Caco-2 (cell line): ENCODE data around the gene PTGER2. TPM values are rescaled to one million over a fixed set of nuclear protein-coding genes. Genes with fewer than 3 reads are reported as not detected.

ENCODE experiments used
- BruUV-seq: library from RNA; stranded (reverse); fragments of 400-500 nt; replicated peaks from 2 replicates; lab custom pipeline; 2021; lab: Mats Ljungman, UMichigan
- CTCF ChIA-PET: fragments of 300-600 bp; sonication (Branson Sonifier 250); formaldehyde crosslinking; loops from one replicate; lab custom pipeline; 2022; ENCODE audit warnings: antibody characterized with exemption; lab: Charles Lee
- POLR2A ChIA-PET: fragments of 300-600 bp; sonication (Branson Sonifier 250); formaldehyde crosslinking; loops from one replicate; lab custom pipeline; 2022; ENCODE audit warnings: antibody characterized with exemption; lab: Charles Lee
- DNase-seq, 2 experiments: peaks; one replicate each; pipeline versions ENCODE4 v3.0.0 to v3.0.0-alpha.2; 2020 to 2022
- H3K27me3 ChIP-seq: replicated peaks from 2 replicates; pipeline ENCODE4 v1.6.0; 2011; ENCODE audit warnings: low read length; ENCODE audit not compliant: control insufficient read depth, insufficient read depth
- H3K36me3 ChIP-seq: 2 replicates; pipeline ENCODE4 v1.5.1; 2011; ENCODE audit warnings: low read length; ENCODE audit not compliant: control insufficient read depth, insufficient read depth
- H3K4me1 ChIP-seq: fragments of 250-450 bp; sonication (Bioruptor Pico); 2 replicates; pipeline ENCODE4 v1.5.1; 2020; ENCODE audit warnings: mild to moderate bottlenecking
- H3K4me3 ChIP-seq: 2 replicates; pipeline ENCODE4 v1.5.1; 2011; ENCODE audit warnings: low read depth, mild to moderate bottlenecking, control low read depth, low read length
- H3K9me3 ChIP-seq: fragments of 250-450 bp; sonication (Bioruptor Pico); 2 replicates; pipeline ENCODE4 v1.5.1; 2020; ENCODE audit warnings: mild to moderate bottlenecking, moderate library complexity
- H3K27ac Mint-ChIP-seq: one replicate; pipeline ENCODE4 v1.8.0; 2022; ENCODE audit warnings: mixed read lengths; ENCODE audit not compliant: unreplicated experiment
- H3K27me3 Mint-ChIP-seq: one replicate; pipeline ENCODE4 v1.8.0; 2022; ENCODE audit warnings: mixed read lengths; ENCODE audit not compliant: insufficient read depth, unreplicated experiment
- H3K36me3 Mint-ChIP-seq: one replicate; pipeline ENCODE4 v1.8.0; 2022; ENCODE audit warnings: mild to moderate bottlenecking, mixed read lengths; ENCODE audit not compliant: insufficient read depth, unreplicated experiment
- H3K4me1 Mint-ChIP-seq: one replicate; pipeline ENCODE4 v1.8.0; 2022; ENCODE audit warnings: low read depth, mixed read lengths; ENCODE audit not compliant: unreplicated experiment
- H3K4me3 Mint-ChIP-seq: one replicate; pipeline ENCODE4 v1.8.0; 2022; ENCODE audit warnings: mild to moderate bottlenecking, moderate library complexity, mixed read lengths; ENCODE audit not compliant: unreplicated experiment
- H3K9me3 Mint-ChIP-seq: one replicate; pipeline ENCODE4 v1.8.0; 2022; ENCODE audit warnings: mixed read lengths; ENCODE audit not compliant: unreplicated experiment
- intact Hi-C: fragments of 100-400 bp; cut with micrococcal nuclease; formaldehyde crosslinking; loops from one replicate; pipeline ENCODE4 v1.10.0; 2022; ENCODE audit not compliant: unreplicated experiment
- total RNA-seq: library from RNA; stranded (reverse); gene quantifications from 2 replicates; pipeline ENCODE4 v1.2.3, GENCODE V29; 2022
- TF ChIP-seq, protein P1 (sequence below), 2 experiments: fragments of 200-600 bp in 1 of 2; IDR thresholded peaks; 1 replicate in 1 of 2; 2 replicates in 1 of 2; pipeline versions ENCODE4 v1.5.1 to v1.8.0; 2011 to 2022; ENCODE audit warnings: antibody characterized with exemption in 1 of 2, control low read depth in 1 of 2, inconsistent platforms in 1 of 2, low read depth in 1 of 2, low read length in 1 of 2, mild to moderate bottlenecking in 1 of 2, moderate library complexity in 1 of 2; ENCODE audit not compliant: insufficient read depth in 1 of 2, severe bottlenecking in 1 of 2, unreplicated experiment in 1 of 2

Gene PTGER2
- total RNA-seq, 1 experiment from 2014 or later, result 0.27 TPM

DNA sequence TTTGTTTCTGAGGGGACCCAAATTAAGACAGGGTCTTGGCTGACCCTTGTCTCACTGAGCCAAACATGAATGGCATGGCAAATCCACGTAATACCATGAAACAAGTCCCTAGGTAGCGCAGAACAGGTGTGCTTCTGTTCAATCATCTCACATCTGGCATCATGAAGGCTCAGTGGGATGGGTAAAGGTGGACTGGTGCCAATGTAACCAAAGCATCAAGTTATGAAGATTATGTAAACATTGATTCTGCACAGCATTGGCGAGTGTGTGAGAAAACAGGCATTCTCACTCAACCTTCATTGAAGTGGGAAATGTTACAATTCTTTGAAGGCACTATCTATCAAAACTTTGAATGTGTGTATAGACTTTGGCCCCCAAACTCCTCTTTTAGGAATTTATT lies 41.9 kb downstream of the PTGER2 start:
- ChIA-PET POLR2A (no interaction called here), CTCF (no interaction called here)
- Mint-ChIP-seq H3K27ac (no peak overlapping the region), H3K9me3 (no peaks in the 10 kb centered on the region), H3K4me1 (no peaks in the 10 kb centered on the region), H3K36me3 (no peaks in the 10 kb centered on the region), H3K4me3 (no peak overlapping the region), H3K27me3 (peaks cover 3% of the 10 kb centered on the region)
- BruUV-seq, result no TSS peak
- DNase-seq, result no peak
- TF ChIP-seq, protein P1, sequence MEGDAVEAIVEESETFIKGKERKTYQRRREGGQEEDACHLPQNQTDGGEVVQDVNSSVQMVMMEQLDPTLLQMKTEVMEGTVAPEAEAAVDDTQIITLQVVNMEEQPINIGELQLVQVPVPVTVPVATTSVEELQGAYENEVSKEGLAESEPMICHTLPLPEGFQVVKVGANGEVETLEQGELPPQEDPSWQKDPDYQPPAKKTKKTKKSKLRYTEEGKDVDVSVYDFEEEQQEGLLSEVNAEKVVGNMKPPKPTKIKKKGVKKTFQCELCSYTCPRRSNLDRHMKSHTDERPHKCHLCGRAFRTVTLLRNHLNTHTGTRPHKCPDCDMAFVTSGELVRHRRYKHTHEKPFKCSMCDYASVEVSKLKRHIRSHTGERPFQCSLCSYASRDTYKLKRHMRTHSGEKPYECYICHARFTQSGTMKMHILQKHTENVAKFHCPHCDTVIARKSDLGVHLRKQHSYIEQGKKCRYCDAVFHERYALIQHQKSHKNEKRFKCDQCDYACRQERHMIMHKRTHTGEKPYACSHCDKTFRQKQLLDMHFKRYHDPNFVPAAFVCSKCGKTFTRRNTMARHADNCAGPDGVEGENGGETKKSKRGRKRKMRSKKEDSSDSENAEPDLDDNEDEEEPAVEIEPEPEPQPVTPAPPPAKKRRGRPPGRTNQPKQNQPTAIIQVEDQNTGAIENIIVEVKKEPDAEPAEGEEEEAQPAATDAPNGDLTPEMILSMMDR (IDR thresholded peaks at IDR 0.05; ENCODE audit: insufficient read depth in 1 of 2, low read depth in 1 of 2, low read length in 1 of 2, severe bottlenecking in 1 of 2, unreplicated experiment in 1 of 2), result no peak
- Histone ChIP-seq H3K9me3 (no peaks in the 10 kb centered on the region), H3K4me1 (no peaks in the 10 kb centered on the region), H3K4me3 (no peak overlapping the region), H3K27me3 (no peaks in the 10 kb centered on the region), H3K36me3 (no peaks in the 10 kb centered on the region)
- intact Hi-C loops, result no loop called here

DNA sequence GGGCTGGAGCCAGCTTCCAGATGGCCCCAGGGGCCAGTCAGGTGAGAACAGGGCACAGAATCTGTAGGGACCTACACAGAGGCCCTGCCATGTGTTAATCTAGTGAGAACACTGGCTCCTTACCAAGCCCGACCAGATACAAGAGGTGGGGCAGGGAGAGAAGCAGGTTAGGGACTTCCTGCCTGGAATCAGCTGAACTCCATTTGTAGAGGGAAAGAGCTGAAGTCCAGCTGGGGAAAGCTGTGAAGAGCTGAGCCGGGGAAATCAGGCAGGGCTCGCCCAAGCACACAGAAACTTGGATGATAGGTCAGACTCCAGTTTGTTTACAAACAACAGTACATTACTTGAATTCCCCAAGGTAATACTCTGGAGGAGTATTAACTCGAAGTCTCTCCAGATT lies 46.7 kb downstream of the PTGER2 start:
- Mint-ChIP-seq H3K27ac (no peak overlapping the region), H3K9me3 (no peaks in the 10 kb centered on the region), H3K36me3 (no peaks in the 10 kb centered on the region), H3K4me1 (no peaks in the 10 kb centered on the region), H3K27me3 (peaks cover 5% of the 10 kb centered on the region), H3K4me3 (no peak overlapping the region)
- TF ChIP-seq, protein P1 (IDR thresholded peaks at IDR 0.05; ENCODE audit: insufficient read depth in 1 of 2, low read depth in 1 of 2, low read length in 1 of 2, severe bottlenecking in 1 of 2, unreplicated experiment in 1 of 2), result no peak
- BruUV-seq, result no TSS peak
- POLR2A ChIA-PET, result no interaction called here
- Histone ChIP-seq H3K4me1 (no peaks in the 10 kb centered on the region), H3K9me3 (no peaks in the 10 kb centered on the region), H3K36me3 (no peaks in the 10 kb centered on the region), H3K27me3 (no peaks in the 10 kb centered on the region), H3K4me3 (no peak overlapping the region)
- intact Hi-C loops, result no loop called here
- CTCF ChIA-PET, result no interaction called here
- DNase-seq, result no peak

DNA sequence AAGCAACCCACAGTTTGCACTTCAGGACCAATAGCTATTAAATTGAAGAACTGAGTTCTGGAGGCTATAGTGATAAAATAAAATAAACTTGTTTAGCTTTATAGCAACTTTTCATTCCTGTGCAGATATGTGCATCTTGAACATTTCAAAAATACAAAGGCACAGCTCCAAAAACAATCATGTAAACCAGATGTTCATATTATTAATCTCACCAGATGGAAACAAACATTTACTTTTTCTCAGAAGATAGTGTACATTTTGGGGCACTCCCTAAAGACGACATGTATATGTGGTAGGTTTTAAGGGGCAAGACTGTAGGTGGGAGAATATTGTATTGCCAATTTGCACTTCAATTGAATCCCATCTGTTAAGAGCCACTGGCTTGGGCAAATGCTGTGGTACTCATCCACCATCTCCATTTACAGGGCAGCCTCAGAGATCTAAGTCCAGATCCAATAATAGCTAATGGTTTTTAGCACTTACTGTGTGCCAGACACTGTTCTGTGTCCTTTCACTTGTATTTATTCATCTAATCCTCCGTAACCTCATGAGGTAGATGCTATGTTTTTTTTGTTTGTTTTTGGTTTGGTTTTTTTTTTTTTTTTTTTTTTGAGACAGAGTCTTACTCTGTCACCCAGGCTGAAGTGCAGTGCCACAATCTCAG lies 49.1 kb downstream of the PTGER2 start:
- intact Hi-C loops, result no loop called here
- no peaks in the 10 kb centered on the region for H3K4me1 Mint-ChIP-seq

More for the DNA sequence above, 49.1 kb downstream of the PTGER2 start:
- peaks cover 3% of the 10 kb centered on the region for H3K27me3 Mint-ChIP-seq
- no peaks in the 10 kb centered on the region for H3K4me1 ChIP-seq
- POLR2A ChIA-PET, result no interaction called here
- TF ChIP-seq, protein P1 (IDR thresholded peaks at IDR 0.05; ENCODE audit: insufficient read depth in 1 of 2, low read depth in 1 of 2, low read length in 1 of 2, severe bottlenecking in 1 of 2, unreplicated experiment in 1 of 2), result no peak
- no peak overlapping the region for H3K27ac Mint-ChIP-seq
- H3K9me3 Mint-ChIP-seq, result no peaks in the 10 kb centered on the region
- no TSS peak for BruUV-seq
- H3K9me3 ChIP-seq, result no peaks in the 10 kb centered on the region
- DNase-seq, result no peak
- no peak overlapping the region for H3K4me3 Mint-ChIP-seq
- no peaks in the 10 kb centered on the region for H3K27me3 ChIP-seq
- no peaks in the 10 kb centered on the region for H3K36me3 Mint-ChIP-seq
- CTCF ChIA-PET, result no interaction called here
- no peaks in the 10 kb centered on the region for H3K36me3 ChIP-seq
- H3K4me3 ChIP-seq, result no peak overlapping the region
